Activated B cell treated with CpG ODN at 0.5 μM for 24 hours (primary cell): ENCODE measurements around the gene AIMP2. TPM values are rescaled to one million over a fixed set of nuclear protein-coding genes. Genes with fewer than 3 reads are reported as not detected.

Source experiments
- ATAC-seq: fragments of 200-7000 bp; cut with Tn5 transposase; one replicate; pipeline ENCODE4 v1.10.0; 2021; ENCODE audit warnings: low read depth, mild to moderate bottlenecking, moderate library complexity
- CTCF ChIA-PET: fragments of 350-600 bp; sonication (Branson Sonifier 250); formaldehyde crosslinking; loops from one replicate; lab custom pipeline; 2021; ENCODE audit warnings: antibody characterized with exemption; lab: Charles Lee
- POLR2A ChIA-PET: fragments of 350-600 bp; sonication (Branson Sonifier 250); formaldehyde crosslinking; loops from one replicate; lab custom pipeline; 2021; ENCODE audit warnings: antibody characterized with exemption; lab: Charles Lee
- DNase-seq: peaks from one replicate; pipeline ENCODE4 v3.0.0; 2022
- H3K27ac Mint-ChIP-seq: one replicate; pipeline ENCODE4 v1.8.0; 2020; ENCODE audit warnings: mixed read lengths
- H3K27me3 Mint-ChIP-seq: one replicate; pipeline ENCODE4 v1.8.0; 2021; ENCODE audit warnings: mixed read lengths
- H3K36me3 Mint-ChIP-seq: one replicate; pipeline ENCODE4 v1.8.0; 2021; ENCODE audit warnings: low read depth, mixed read lengths
- H3K4me1 Mint-ChIP-seq: one replicate; pipeline ENCODE4 v1.8.0; 2021; ENCODE audit warnings: mixed read lengths
- H3K4me3 Mint-ChIP-seq: one replicate; pipeline ENCODE4 v1.8.0; 2020; ENCODE audit warnings: mild to moderate bottlenecking, mixed read lengths
- H3K9me3 Mint-ChIP-seq: one replicate; pipeline ENCODE4 v1.8.0; 2020; ENCODE audit warnings: mixed read lengths
- intact Hi-C: fragments of 100-400 bp; cut with micrococcal nuclease; formaldehyde crosslinking; loops from one replicate; pipeline ENCODE4 v1.15.1; 2024
- total RNA-seq: library from RNA; stranded (reverse); gene quantifications from 2 replicates; pipeline ENCODE4 v1.2.3, GENCODE V29; 2022
- TF ChIP-seq, protein P1 (sequence below): fragments of 200-600 bp; IDR thresholded peaks from one replicate; pipeline ENCODE4 v1.8.0; 2022; ENCODE audit warnings: antibody characterized with exemption, mild to moderate bottlenecking

AIMP2 gene
- total RNA-seq, 1 donor from 2014 or later = 37.8 TPM

GRCh38 chr7:6028563-6028962 lies 19.5 kb downstream of the AIMP2 start:
- Mint-ChIP-seq H3K36me3 (peaks cover 76% of the 10 kb centered on the region), H3K4me3 (no peak overlapping the region), H3K27me3 (no peaks in the 10 kb centered on the region), H3K9me3 (no peaks in the 10 kb centered on the region), H3K4me1 (peaks cover 26% of the 10 kb centered on the region), H3K27ac (no peak overlapping the region)
- DNase-seq (no peak), ATAC-seq (no peak)
- intact Hi-C loops = no loop called here
- CTCF ChIA-PET = no interaction called here
- TF ChIP-seq, protein P1, sequence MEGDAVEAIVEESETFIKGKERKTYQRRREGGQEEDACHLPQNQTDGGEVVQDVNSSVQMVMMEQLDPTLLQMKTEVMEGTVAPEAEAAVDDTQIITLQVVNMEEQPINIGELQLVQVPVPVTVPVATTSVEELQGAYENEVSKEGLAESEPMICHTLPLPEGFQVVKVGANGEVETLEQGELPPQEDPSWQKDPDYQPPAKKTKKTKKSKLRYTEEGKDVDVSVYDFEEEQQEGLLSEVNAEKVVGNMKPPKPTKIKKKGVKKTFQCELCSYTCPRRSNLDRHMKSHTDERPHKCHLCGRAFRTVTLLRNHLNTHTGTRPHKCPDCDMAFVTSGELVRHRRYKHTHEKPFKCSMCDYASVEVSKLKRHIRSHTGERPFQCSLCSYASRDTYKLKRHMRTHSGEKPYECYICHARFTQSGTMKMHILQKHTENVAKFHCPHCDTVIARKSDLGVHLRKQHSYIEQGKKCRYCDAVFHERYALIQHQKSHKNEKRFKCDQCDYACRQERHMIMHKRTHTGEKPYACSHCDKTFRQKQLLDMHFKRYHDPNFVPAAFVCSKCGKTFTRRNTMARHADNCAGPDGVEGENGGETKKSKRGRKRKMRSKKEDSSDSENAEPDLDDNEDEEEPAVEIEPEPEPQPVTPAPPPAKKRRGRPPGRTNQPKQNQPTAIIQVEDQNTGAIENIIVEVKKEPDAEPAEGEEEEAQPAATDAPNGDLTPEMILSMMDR = no peak
- POLR2A ChIA-PET = no interaction called here

- TF ChIP-seq, protein P1 = no peak
- ChIA-PET CTCF (no interaction called here), POLR2A (interaction anchor here (0.5 kb wide), 1 partner anchor 257 kb away, joined by 3 read pairs; no protein-coding TSS in a partner anchor)
- ATAC-seq (no peak), DNase-seq (no peak)
- Mint-ChIP-seq H3K27me3 (no peaks in the 10 kb centered on the region), H3K27ac (no peak within 1 kb of the TSS), H3K9me3 (no peaks in the 10 kb centered on the region), H3K4me3 (no peak within 1 kb of the TSS), H3K36me3 (peaks cover 78% of the 10 kb centered on the region), H3K4me1 (peaks cover 16% of the 10 kb centered on the region)
- intact Hi-C loops = no loop called here
These were observed 21.9 kb downstream of the AIMP2 start, which contains the start of gene ANKRD61 for GRCh38 chr7:6030988-6031387. Gene ANKRD61, plus strand, starts transcription at chr7:6031376. Its CDS starts 0 bp downstream, at chr7:6031376.

DNA sequence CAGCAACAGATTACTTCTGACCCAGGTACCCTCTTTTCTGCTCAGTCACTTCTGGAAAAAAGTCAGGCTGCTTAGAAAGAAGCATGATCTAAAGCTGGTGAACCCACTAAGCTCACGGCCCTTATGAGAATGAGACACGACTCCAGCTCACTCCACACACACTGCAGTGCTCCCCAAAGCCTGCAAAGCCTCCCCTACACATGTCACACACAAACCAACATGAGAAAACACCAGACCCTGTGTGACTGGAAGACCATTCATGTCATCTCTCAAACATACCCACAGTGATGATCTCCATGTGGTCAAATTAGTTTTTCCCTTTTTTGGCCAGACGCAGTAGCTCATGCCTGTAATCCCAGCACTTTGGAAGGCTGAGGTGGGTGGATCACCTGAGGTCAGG lies 22.5 kb downstream of the AIMP2 start:
- no peak for ATAC-seq
- Mint-ChIP-seq H3K27me3 (no peaks in the 10 kb centered on the region), H3K36me3 (peaks cover 79% of the 10 kb centered on the region), H3K4me3 (no peak overlapping the region), H3K27ac (no peak overlapping the region), H3K4me1 (peaks cover 10% of the 10 kb centered on the region), H3K9me3 (no peaks in the 10 kb centered on the region)
- intact Hi-C loops = no loop called here
- DNase-seq = no peak
- POLR2A ChIA-PET = interaction anchor here (0.5 kb wide), 1 partner anchor 257 kb away, joined by 3 read pairs; no protein-coding TSS in a partner anchor
- CTCF ChIA-PET = no interaction called here
- TF ChIP-seq, protein P1 = no peak

DNA sequence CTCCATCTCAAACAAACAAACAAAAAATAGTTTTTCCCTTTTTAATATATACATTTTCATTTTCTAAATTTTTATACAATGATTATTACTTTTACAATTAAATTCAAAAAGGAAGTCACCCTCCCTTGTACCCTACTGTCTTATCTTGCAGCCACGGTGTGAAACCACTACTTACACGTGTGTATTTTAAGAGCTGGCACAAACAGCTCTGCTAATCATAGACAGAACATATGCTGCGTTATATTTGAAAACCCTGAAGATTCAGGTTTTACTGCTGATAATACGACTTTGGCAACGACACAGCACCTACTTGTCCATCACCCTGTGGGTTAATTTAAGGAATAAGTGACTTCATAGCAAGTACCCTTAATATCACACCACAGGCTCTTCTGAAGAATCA lies 23.1 kb downstream of the AIMP2 start:
- CTCF ChIA-PET = no interaction called here
- H3K4me3 Mint-ChIP-seq = no peak overlapping the region
- peaks cover 4% of the 10 kb centered on the region for H3K4me1 Mint-ChIP-seq
- intact Hi-C loops = no loop called here
- H3K27me3 Mint-ChIP-seq = no peaks in the 10 kb centered on the region
- POLR2A ChIA-PET = interaction anchor here (0.6 kb wide), 1 partner anchor 47 kb away, joined by 4 read pairs; no protein-coding TSS in a partner anchor
- no peak for DNase-seq
- H3K27ac Mint-ChIP-seq = no peak overlapping the region
- no peaks in the 10 kb centered on the region for H3K9me3 Mint-ChIP-seq
- peaks cover 79% of the 10 kb centered on the region for H3K36me3 Mint-ChIP-seq
- ATAC-seq = no peak
- TF ChIP-seq, protein P1 = no peak

DNA sequence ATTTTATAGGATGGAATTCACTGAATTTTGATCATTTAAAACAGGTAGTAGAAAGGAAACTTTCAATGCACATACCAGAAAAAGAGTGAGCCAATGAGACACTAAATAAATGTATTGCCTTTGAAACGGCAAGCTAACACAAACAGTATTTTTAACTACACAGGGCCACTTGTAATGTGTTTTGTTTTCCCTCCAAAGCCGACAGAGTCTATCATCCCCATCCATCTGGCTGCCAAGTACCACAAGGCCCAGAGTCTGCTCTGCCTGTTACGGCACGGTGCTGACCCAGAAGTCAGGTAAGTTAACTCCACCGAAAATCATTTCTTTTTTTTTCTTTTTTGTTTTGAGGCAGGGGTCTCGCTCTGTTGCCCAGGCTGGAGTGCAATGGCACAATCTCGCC lies 23.6 kb downstream of the AIMP2 start:
- POLR2A ChIA-PET = interaction anchor here (0.6 kb wide), 1 partner anchor 47 kb away, joined by 4 read pairs; no protein-coding TSS in a partner anchor
- intact Hi-C loops = no loop called here

More for the DNA sequence above, 23.6 kb downstream of the AIMP2 start:
- no peaks in the 10 kb centered on the region for H3K27me3 Mint-ChIP-seq
- DNase-seq (no peak), ATAC-seq (no peak)
- no peak overlapping the region for H3K4me3 Mint-ChIP-seq
- no peak overlapping the region for H3K27ac Mint-ChIP-seq
- CTCF ChIA-PET = no interaction called here
- H3K36me3 Mint-ChIP-seq = peaks cover 78% of the 10 kb centered on the region
- H3K4me1 Mint-ChIP-seq = no peaks in the 10 kb centered on the region
- H3K9me3 Mint-ChIP-seq = no peaks in the 10 kb centered on the region
- TF ChIP-seq, protein P1 = no peak
